ENCODE measurements around the gene ANG. TPM values are rescaled to one million over a fixed set of nuclear protein-coding genes. Genes with fewer than 3 reads are reported as not detected.
A peak's percentile ranks its signal among the peaks of the same experiment; 100 is the strongest.

ANG gene
- total RNA-seq, 1 experiment from 2014 or later: 1.7 TPM

DNA sequence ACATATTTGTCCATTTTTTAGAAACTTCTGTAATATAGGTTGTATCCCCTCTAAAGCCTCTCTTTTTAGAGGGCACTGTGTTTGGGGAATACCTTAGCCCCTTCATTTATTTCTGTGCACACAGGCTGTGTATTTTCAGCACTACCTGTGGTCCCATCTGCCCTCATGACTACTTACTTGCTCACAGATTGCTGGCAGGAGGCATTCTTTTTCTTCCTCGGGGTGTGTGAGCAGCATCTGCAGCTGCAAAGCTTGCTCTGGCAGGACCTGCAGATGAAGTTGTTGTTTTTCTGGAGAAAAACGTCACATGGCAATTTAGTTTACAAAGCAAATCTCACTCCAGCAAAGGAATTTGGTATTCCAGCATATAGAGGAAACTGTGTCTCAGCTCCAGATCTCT, 24.3 kb downstream of the ANG start:
- CTCF ChIA-PET: interaction anchor here (0.7 to 3.2 kb wide), 5 partner anchors 16 to 321 kb away, joined by 3 to 11 read pairs (median 5); no protein-coding TSS in a partner anchor
- peaks cover 5% of the 10 kb centered on the region for H3K4me1 Mint-ChIP-seq (ENCODE audit: insufficient read depth, unreplicated experiment)
- BruUV-seq (replicated peaks): no TSS peak

DNA sequence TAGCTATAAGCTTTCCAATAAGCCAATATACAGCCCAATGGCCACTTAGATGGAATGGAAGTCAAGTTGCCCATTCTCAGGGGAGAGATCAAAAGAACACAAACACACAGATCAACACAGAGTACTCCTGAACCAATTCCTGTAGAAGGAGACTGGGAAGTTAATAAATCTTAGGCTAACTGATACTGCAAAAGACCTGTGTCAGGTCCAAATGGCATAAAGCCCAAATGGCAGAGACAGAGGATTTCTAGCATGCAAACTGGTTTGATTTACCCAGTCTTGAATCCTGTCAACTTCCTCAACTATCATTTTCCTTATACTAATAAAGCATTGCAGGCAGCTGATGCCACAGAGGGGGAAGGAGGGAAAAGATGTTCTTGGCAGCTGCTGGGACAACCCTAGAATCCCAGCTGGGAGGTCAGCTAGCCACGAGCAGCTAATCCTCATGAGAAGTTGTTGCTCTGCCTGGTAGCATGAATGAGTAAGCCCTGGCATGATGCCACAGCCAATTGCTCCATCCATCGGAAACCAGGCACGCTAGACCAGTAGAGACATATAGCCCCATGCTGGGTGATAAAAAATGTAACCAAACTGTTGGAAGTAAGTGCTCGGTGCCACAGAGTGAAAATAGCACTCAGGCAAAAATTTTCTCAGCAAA, 26.2 kb downstream of the ANG start:
- Mint-ChIP-seq H3K9me3 (ENCODE audit: unreplicated experiment) (no peaks in the 10 kb centered on the region), H3K4me1 (ENCODE audit: insufficient read depth, unreplicated experiment) (peaks cover 5% of the 10 kb centered on the region), H3K27ac (ENCODE audit: low read depth, unreplicated experiment) (no peak overlapping the region), H3K27me3 (ENCODE audit: insufficient read depth, unreplicated experiment) (peaks cover 5% of the 10 kb centered on the region), H3K36me3 (ENCODE audit: insufficient read depth, unreplicated experiment) (no peaks in the 10 kb centered on the region), H3K4me3 (ENCODE audit: unreplicated experiment) (no peak overlapping the region)
- DNase-seq (ENCODE audit: unreplicated experiment): peak; percentile 91
- intact Hi-C loops (cut with micrococcal nuclease): no loop called here
- ChIA-PET POLR2A (interaction anchor here (0.9 kb wide), 1 partner anchor 32 kb away, joined by 3 read pairs; no protein-coding TSS in a partner anchor), CTCF (interaction anchor here (0.5 to 2.6 kb wide), 8 partner anchors 11 to 256 kb away, joined by 3 to 9 read pairs (median 4); no protein-coding TSS in a partner anchor)
- TF ChIP-seq, protein P1, sequence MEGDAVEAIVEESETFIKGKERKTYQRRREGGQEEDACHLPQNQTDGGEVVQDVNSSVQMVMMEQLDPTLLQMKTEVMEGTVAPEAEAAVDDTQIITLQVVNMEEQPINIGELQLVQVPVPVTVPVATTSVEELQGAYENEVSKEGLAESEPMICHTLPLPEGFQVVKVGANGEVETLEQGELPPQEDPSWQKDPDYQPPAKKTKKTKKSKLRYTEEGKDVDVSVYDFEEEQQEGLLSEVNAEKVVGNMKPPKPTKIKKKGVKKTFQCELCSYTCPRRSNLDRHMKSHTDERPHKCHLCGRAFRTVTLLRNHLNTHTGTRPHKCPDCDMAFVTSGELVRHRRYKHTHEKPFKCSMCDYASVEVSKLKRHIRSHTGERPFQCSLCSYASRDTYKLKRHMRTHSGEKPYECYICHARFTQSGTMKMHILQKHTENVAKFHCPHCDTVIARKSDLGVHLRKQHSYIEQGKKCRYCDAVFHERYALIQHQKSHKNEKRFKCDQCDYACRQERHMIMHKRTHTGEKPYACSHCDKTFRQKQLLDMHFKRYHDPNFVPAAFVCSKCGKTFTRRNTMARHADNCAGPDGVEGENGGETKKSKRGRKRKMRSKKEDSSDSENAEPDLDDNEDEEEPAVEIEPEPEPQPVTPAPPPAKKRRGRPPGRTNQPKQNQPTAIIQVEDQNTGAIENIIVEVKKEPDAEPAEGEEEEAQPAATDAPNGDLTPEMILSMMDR (IDR thresholded peaks at IDR 0.05; ENCODE audit: unreplicated experiment): no peak
- no TSS peak for BruUV-seq (replicated peaks)

More for the DNA sequence above, 24.3 kb downstream of the ANG start:
- intact Hi-C loops (cut with micrococcal nuclease): no loop called here
- DNase-seq (ENCODE audit: unreplicated experiment): no peak
- Mint-ChIP-seq H3K9me3 (ENCODE audit: unreplicated experiment) (no peaks in the 10 kb centered on the region), H3K27me3 (ENCODE audit: insufficient read depth, unreplicated experiment) (no peaks in the 10 kb centered on the region), H3K4me3 (ENCODE audit: unreplicated experiment) (no peak overlapping the region), H3K27ac (ENCODE audit: low read depth, unreplicated experiment) (no peak overlapping the region), H3K36me3 (ENCODE audit: insufficient read depth, unreplicated experiment) (no peaks in the 10 kb centered on the region)
- TF ChIP-seq, protein P1 (IDR thresholded peaks at IDR 0.05; ENCODE audit: unreplicated experiment): no peak
- POLR2A ChIA-PET: no interaction called here

- no peak overlapping the region for H3K27ac Mint-ChIP-seq (ENCODE audit: low read depth, unreplicated experiment)
- TF ChIP-seq, protein P1 (IDR thresholded peaks at IDR 0.05; ENCODE audit: unreplicated experiment): no peak
- ChIA-PET POLR2A (interaction anchor here (0.6 kb wide), 1 partner anchor 54 kb away, joined by 3 read pairs; no protein-coding TSS in a partner anchor), CTCF (interaction anchor here (0.6 to 1.2 kb wide), 4 partner anchors 8 to 247 kb away, joined by 3 read pairs; no protein-coding TSS in a partner anchor)
- H3K27me3 Mint-ChIP-seq (ENCODE audit: insufficient read depth, unreplicated experiment): peaks cover 34% of the 10 kb centered on the region
- no peaks in the 10 kb centered on the region for H3K36me3 Mint-ChIP-seq (ENCODE audit: insufficient read depth, unreplicated experiment)
- H3K9me3 Mint-ChIP-seq (ENCODE audit: unreplicated experiment): no peaks in the 10 kb centered on the region
- H3K4me1 Mint-ChIP-seq (ENCODE audit: insufficient read depth, unreplicated experiment): peaks cover 5% of the 10 kb centered on the region
- intact Hi-C loops (cut with micrococcal nuclease): no loop called here
- DNase-seq (ENCODE audit: unreplicated experiment): no peak
- BruUV-seq (replicated peaks): no TSS peak
- no peak overlapping the region for H3K4me3 Mint-ChIP-seq (ENCODE audit: unreplicated experiment)
Observed at GRCh38 chr14:20719777-20720176, 31.2 kb downstream of the ANG start.

DNA sequence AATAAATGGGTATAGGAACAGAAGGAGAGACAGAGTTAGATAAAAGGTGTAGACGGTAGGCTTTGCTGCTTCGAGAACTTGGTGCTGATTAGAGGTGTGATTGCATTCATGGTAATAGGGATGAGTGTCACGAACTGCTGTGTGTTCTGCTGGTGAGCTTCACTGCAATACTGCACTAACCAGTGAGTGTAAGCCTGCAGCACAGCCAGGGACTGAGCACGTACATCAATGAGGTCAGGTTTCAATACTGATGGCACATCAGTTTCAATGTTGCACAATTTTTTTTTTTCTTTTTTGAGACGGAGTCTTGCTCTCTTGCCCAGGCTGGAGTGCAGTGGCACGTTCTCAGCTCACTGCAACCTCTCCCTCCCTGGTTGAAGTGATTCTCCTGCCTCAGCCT, 32.2 kb downstream of the ANG start:
- TF ChIP-seq, protein P1 (IDR thresholded peaks at IDR 0.05; ENCODE audit: unreplicated experiment): no peak
- Mint-ChIP-seq H3K4me1 (ENCODE audit: insufficient read depth, unreplicated experiment) (no peaks in the 10 kb centered on the region), H3K36me3 (ENCODE audit: insufficient read depth, unreplicated experiment) (no peaks in the 10 kb centered on the region), H3K27ac (ENCODE audit: low read depth, unreplicated experiment) (no peak overlapping the region), H3K27me3 (ENCODE audit: insufficient read depth, unreplicated experiment) (peaks cover 43% of the 10 kb centered on the region), H3K9me3 (ENCODE audit: unreplicated experiment) (no peaks in the 10 kb centered on the region), H3K4me3 (ENCODE audit: unreplicated experiment) (no peak overlapping the region)
- CTCF ChIA-PET: interaction anchor here (1.4 kb wide), 1 partner anchor 251 kb away, joined by 3 read pairs; no protein-coding TSS in a partner anchor
- intact Hi-C loops (cut with micrococcal nuclease): no loop called here
- POLR2A ChIA-PET: no interaction called here
- BruUV-seq (replicated peaks): no TSS peak
- no peak for DNase-seq (ENCODE audit: unreplicated experiment)
